HepG2 (cell line): ENCODE measurements around the gene PLXNC1. TPM values are rescaled to one million over a fixed set of nuclear protein-coding genes. Genes with fewer than 3 reads are reported as not detected.

Experiments
- ELF3 ChIP-seq: IDR thresholded peaks from 2 replicates; pipeline ENCODE4 v1.6.1; 2016; ENCODE audit warnings: missing genetic modification reagents, missing compliant biosample characterization
- FOXJ3 ChIP-seq: sonication (generic); formaldehyde crosslinking; IDR thresholded peaks from 2 replicates; pipeline ENCODE4 v1.4.0; 2020; ENCODE audit warnings: missing genetic modification reagents, mild to moderate bottlenecking, borderline replicate concordance
- KAT2B ChIP-seq: fragments of 150-350 bp; IDR thresholded peaks from 2 replicates; pipeline ENCODE4 v1.6.1; 2014; ENCODE audit warnings: low read depth, low read length, borderline replicate concordance
- NR1H2 ChIP-seq: sonication (generic); formaldehyde crosslinking; IDR thresholded peaks from 2 replicates; pipeline ENCODE4 v1.8.1; 2022; ENCODE audit warnings: low read depth, missing genetic modification reagents, borderline replicate concordance
- ZNF292 ChIP-seq: sonication (generic); formaldehyde crosslinking; IDR thresholded peaks from 2 replicates; pipeline ENCODE4 v1.8.1; 2022; ENCODE audit warnings: mild to moderate bottlenecking, low read depth, missing genetic modification reagents, borderline replicate concordance
- ZNF841 ChIP-seq: sonication (generic); formaldehyde crosslinking; IDR thresholded peaks from 2 replicates; pipeline ENCODE4 v1.8.1; 2023; ENCODE audit warnings: missing genetic modification reagents, borderline replicate concordance
- polyA plus RNA-seq, 8 experiments: library from polyadenylated mRNA; depleted of rRNA in 3 of 8; stranded (reverse) in 7 of 8; unstranded in 1 of 8; fragments of >200 nt; fragmentation: Illumina TruSeq in 4 of 8; extraction: Trizol in 4 of 8; gene quantifications; 2 replicates each; pipeline versions ENCODE4 v1.2.1 to v1.2.3, GENCODE V29; 2011 to 2016; ENCODE audit warnings: low read depth in 4 of 8, missing spikeins in 1 of 8, mixed read lengths in 1 of 8; ENCODE audit not compliant: insufficient read depth in 1 of 8
- total RNA-seq, 5 experiments: library from RNA; depleted of rRNA; stranded (reverse); fragments of >200 nt; fragmentation: Illumina TruSeq; extraction: Trizol; gene quantifications; 2 replicates each; pipeline ENCODE4 v1.2.3, GENCODE V29; 2016; ENCODE audit warnings: low read depth in 1 of 5
- TF ChIP-seq, protein P1 (sequence below): sonication (generic); formaldehyde crosslinking; IDR thresholded peaks from 2 replicates; pipeline ENCODE4 v1.5.1; 2020; ENCODE audit warnings: mild to moderate bottlenecking, missing genetic modification reagents, moderate library complexity
- TF ChIP-seq, protein P2 (sequence below): sonication (generic); formaldehyde crosslinking; IDR thresholded peaks from 2 replicates; pipeline ENCODE4 v1.4.0; 2020; ENCODE audit warnings: missing genetic modification reagents; ENCODE audit errors: not compliant biosample characterization
- TF ChIP-seq, protein P3 (sequence below): sonication (generic); formaldehyde crosslinking; IDR thresholded peaks from 2 replicates; pipeline ENCODE4 v1.4.0; 2020; ENCODE audit warnings: missing genetic modification reagents, mild to moderate bottlenecking, borderline replicate concordance
- TF ChIP-seq, protein P4 (sequence below): sonication (generic); formaldehyde crosslinking; IDR thresholded peaks from 2 replicates; pipeline ENCODE4 v1.4.0; 2020; ENCODE audit warnings: missing genetic modification reagents, borderline replicate concordance
- TF ChIP-seq, protein P5 (sequence below): IDR thresholded peaks from 2 replicates; pipeline ENCODE4 v1.6.1; 2016
- TF ChIP-seq, protein P6 (sequence below): sonication (generic); formaldehyde crosslinking; IDR thresholded peaks from 2 replicates; pipeline ENCODE4 v1.4.0; 2020; ENCODE audit warnings: missing genetic modification reagents

The PLXNC1 gene
- total and polyA plus RNA-seq, 2 of the 13 experiments (the other 11 are each of a cell fraction or from before 2014, with no cell fraction given) = 6.6 to 11.2 TPM

DNA sequence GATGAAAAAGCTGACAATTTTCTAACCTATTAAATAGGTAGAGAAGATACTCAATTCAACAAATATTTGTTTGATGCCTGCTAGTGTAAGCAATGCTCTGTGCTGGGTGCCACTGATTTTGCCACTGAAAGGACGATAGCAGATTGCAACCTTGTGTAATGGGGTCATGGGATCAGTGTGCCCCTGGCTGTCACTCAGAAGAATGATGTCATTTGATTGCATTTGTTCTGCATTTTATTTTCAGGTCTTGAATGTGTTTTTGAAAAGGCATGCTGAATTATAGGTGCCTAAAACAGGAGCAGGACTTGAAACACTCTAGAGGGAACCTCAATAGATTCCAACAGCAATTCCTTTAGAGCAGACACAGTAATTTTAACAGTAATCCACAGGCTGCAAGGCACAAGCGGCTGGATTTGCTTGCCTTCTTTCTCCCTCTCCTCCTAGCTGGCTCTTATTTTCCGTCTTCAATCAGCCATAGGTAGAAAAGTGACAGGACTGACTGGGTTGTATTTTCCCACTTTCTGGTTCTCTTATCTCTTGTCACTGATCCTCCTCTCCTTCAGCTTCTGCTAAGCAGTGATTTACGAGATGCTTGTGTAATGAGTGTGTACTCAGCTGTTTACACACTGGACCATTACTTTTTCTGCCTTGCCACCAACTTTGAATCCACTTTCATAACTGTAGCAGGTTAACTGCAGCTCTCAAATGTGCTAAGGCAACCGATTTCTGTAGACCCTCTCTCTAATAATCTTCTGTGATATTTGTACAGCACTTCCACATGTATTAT, 4.1 kb downstream of the PLXNC1 start (continued):
- TF ChIP-seq, protein P1, sequence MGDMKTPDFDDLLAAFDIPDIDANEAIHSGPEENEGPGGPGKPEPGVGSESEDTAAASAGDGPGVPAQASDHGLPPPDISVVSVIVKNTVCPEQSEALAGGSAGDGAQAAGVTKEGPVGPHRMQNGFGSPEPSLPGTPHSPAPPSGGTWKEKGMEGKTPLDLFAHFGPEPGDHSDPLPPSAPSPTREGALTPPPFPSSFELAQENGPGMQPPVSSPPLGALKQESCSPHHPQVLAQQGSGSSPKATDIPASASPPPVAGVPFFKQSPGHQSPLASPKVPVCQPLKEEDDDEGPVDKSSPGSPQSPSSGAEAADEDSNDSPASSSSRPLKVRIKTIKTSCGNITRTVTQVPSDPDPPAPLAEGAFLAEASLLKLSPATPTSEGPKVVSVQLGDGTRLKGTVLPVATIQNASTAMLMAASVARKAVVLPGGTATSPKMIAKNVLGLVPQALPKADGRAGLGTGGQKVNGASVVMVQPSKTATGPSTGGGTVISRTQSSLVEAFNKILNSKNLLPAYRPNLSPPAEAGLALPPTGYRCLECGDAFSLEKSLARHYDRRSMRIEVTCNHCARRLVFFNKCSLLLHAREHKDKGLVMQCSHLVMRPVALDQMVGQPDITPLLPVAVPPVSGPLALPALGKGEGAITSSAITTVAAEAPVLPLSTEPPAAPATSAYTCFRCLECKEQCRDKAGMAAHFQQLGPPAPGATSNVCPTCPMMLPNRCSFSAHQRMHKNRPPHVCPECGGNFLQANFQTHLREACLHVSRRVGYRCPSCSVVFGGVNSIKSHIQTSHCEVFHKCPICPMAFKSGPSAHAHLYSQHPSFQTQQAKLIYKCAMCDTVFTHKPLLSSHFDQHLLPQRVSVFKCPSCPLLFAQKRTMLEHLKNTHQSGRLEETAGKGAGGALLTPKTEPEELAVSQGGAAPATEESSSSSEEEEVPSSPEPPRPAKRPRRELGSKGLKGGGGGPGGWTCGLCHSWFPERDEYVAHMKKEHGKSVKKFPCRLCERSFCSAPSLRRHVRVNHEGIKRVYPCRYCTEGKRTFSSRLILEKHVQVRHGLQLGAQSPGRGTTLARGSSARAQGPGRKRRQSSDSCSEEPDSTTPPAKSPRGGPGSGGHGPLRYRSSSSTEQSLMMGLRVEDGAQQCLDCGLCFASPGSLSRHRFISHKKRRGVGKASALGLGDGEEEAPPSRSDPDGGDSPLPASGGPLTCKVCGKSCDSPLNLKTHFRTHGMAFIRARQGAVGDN (CRISPR knock-in tag) = no peak
- TF ChIP-seq, protein P2, sequence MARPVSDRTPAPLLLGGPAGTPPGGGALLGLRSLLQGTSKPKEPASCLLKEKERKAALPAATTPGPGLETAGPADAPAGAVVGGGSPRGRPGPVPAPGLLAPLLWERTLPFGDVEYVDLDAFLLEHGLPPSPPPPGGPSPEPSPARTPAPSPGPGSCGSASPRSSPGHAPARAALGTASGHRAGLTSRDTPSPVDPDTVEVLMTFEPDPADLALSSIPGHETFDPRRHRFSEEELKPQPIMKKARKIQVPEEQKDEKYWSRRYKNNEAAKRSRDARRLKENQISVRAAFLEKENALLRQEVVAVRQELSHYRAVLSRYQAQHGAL (CRISPR knock-in tag) = no peak
- TF ChIP-seq FOXJ3 (CRISPR knock-in tag) (peak; percentile 45), ZNF841 (no peak), KAT2B (no peak), ELF3 (CRISPR knock-in tag) (no peak), NR1H2 (no peak), ZNF292 (CRISPR knock-in tag) (no peak)
- TF ChIP-seq, protein P3, sequence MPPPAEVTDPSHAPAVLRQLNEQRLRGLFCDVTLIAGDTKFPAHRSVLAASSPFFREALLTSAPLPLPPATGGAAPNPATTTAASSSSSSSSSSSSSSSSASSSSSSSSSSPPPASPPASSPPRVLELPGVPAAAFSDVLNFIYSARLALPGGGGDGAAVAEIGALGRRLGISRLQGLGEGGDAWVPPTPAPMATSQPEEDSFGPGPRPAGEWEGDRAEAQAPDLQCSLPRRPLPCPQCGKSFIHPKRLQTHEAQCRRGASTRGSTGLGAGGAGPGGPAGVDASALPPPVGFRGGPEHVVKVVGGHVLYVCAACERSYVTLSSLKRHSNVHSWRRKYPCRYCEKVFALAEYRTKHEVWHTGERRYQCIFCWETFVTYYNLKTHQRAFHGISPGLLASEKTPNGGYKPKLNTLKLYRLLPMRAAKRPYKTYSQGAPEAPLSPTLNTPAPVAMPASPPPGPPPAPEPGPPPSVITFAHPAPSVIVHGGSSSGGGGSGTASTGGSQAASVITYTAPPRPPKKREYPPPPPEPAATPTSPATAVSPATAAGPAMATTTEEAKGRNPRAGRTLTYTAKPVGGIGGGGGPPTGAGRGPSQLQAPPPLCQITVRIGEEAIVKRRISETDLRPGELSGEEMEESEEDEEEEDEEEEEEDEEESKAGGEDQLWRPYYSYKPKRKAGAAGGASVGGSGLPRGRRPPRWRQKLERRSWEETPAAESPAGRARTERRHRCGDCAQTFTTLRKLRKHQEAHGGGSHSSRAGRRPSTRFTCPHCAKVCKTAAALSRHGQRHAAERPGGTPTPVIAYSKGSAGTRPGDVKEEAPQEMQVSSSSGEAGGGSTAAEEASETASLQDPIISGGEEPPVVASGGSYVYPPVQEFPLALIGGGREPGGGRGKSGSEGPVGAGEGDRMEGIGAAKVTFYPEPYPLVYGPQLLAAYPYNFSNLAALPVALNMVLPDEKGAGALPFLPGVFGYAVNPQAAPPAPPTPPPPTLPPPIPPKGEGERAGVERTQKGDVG = no peak
- TF ChIP-seq, protein P4, sequence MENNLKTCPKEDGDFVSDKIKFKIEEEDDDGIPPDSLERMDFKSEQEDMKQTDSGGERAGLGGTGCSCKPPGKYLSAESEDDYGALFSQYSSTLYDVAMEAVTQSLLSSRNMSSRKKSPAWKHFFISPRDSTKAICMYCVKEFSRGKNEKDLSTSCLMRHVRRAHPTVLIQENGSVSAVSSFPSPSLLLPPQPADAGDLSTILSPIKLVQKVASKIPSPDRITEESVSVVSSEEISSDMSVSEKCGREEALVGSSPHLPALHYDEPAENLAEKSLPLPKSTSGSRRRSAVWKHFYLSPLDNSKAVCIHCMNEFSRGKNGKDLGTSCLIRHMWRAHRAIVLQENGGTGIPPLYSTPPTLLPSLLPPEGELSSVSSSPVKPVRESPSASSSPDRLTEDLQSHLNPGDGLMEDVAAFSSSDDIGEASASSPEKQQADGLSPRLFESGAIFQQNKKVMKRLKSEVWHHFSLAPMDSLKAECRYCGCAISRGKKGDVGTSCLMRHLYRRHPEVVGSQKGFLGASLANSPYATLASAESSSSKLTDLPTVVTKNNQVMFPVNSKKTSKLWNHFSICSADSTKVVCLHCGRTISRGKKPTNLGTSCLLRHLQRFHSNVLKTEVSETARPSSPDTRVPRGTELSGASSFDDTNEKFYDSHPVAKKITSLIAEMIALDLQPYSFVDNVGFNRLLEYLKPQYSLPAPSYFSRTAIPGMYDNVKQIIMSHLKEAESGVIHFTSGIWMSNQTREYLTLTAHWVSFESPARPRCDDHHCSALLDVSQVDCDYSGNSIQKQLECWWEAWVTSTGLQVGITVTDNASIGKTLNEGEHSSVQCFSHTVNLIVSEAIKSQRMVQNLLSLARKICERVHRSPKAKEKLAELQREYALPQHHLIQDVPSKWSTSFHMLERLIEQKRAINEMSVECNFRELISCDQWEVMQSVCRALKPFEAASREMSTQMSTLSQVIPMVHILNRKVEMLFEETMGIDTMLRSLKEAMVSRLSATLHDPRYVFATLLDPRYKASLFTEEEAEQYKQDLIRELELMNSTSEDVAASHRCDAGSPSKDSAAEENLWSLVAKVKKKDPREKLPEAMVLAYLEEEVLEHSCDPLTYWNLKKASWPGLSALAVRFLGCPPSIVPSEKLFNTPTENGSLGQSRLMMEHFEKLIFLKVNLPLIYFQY (CRISPR knock-in tag) = no peak
- TF ChIP-seq, protein P5, sequence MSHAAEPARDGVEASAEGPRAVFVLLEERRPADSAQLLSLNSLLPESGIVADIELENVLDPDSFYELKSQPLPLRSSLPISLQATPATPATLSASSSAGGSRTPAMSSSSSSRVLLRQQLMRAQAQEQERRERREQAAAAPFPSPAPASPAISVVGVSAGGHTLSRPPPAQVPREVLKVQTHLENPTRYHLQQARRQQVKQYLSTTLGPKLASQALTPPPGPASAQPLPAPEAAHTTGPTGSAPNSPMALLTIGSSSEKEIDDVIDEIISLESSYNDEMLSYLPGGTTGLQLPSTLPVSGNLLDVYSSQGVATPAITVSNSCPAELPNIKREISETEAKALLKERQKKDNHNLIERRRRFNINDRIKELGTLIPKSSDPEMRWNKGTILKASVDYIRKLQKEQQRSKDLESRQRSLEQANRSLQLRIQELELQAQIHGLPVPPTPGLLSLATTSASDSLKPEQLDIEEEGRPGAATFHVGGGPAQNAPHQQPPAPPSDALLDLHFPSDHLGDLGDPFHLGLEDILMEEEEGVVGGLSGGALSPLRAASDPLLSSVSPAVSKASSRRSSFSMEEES (CRISPR knock-in tag) = 0 out of 2 replicates have a peak, but pooled peaks have one; percentile 26
- TF ChIP-seq, protein P6, sequence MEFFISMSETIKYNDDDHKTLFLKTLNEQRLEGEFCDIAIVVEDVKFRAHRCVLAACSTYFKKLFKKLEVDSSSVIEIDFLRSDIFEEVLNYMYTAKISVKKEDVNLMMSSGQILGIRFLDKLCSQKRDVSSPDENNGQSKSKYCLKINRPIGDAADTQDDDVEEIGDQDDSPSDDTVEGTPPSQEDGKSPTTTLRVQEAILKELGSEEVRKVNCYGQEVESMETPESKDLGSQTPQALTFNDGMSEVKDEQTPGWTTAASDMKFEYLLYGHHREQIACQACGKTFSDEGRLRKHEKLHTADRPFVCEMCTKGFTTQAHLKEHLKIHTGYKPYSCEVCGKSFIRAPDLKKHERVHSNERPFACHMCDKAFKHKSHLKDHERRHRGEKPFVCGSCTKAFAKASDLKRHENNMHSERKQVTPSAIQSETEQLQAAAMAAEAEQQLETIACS = no peak
